NOMO-1 (cell line): Measurements from ENCODE around the gene ANKRD44.
A peak's percentile ranks its signal among the peaks of the same experiment; 100 is the strongest.
"Not testable (repeated sequence)": the region's sequence is repeated elsewhere in the genome, so short reads cannot be mapped to it uniquely, and the experiment has no call there.

Experiments used
- DNase-seq, 2 experiments: peaks; one replicate each; lab custom pipeline; 2025; ENCODE audit not compliant: unreplicated experiment in 2 of 2; lab: John Stamatoyannopoulos, UW

Gene ANKRD44

GRCh38 chr2:197294260-197294659, 16.3 kb downstream of the ANKRD44 start:
- peak in 1 of 2 experiments; percentile 33 for DNase-seq

GRCh38 chr2:197293252-197294007, 17.1 kb downstream of the ANKRD44 start:
- DNase-seq: peak; percentile 31 to 65

GRCh38 chr2:197292619-197293018, 18.0 kb downstream of the ANKRD44 start:
- DNase-seq: no peak

GRCh38 chr2:197287596-197287932, 23.0 kb downstream of the ANKRD44 start:
- DNase-seq: not testable (repeated sequence)

GRCh38 chr2:197286805-197287595, 23.6 kb downstream of the ANKRD44 start:
- DNase-seq: peak in 1 of 2 experiments; percentile 38

- no peak for DNase-seq
These were observed 25.2 kb downstream of the ANKRD44 start for GRCh38 chr2:197285361-197285760.

- no peak for DNase-seq
These were observed 25.6 kb downstream of the ANKRD44 start for GRCh38 chr2:197284956-197285355.

- DNase-seq: peak; percentile 38 to 80
These were observed 29.2 kb downstream of the ANKRD44 start for GRCh38 chr2:197281421-197281820.

GRCh38 chr2:197280015-197280702, 30.4 kb downstream of the ANKRD44 start:
- no peak for DNase-seq

- DNase-seq: no peak
These were observed 31.5 kb downstream of the ANKRD44 start for GRCh38 chr2:197278799-197279763.

GRCh38 chr2:197277794-197278193, 32.8 kb downstream of the ANKRD44 start:
- no peak for DNase-seq

GRCh38 chr2:197276156-197276555, 34.4 kb downstream of the ANKRD44 start:
- DNase-seq: no peak

GRCh38 chr2:197274937-197275336, 35.6 kb downstream of the ANKRD44 start:
- DNase-seq: no peak

- DNase-seq: no peak
These were observed 36.2 kb downstream of the ANKRD44 start for GRCh38 chr2:197274349-197274748.

GRCh38 chr2:197273485-197273884, 37.1 kb downstream of the ANKRD44 start:
- no peak for DNase-seq

GRCh38 chr2:197270601-197271000, 40.0 kb downstream of the ANKRD44 start:
- DNase-seq: no peak

- DNase-seq: no peak
These were observed 40.8 kb downstream of the ANKRD44 start for GRCh38 chr2:197269815-197270214.

- DNase-seq: no peak
These were observed 41.6 kb downstream of the ANKRD44 start for GRCh38 chr2:197268786-197269584.

- DNase-seq: no peak
These were observed 44.1 kb downstream of the ANKRD44 start for GRCh38 chr2:197266477-197266876.

- DNase-seq: no peak
These were observed 44.7 kb downstream of the ANKRD44 start for GRCh38 chr2:197265924-197266323.
